ENCODE measurements around the gene INSL3. TPM values are rescaled to one million over a fixed set of nuclear protein-coding genes. Genes with fewer than 3 reads are reported as not detected.

The INSL3 gene
- total RNA-seq, 1 donor from 2014 or later = not detected

GRCh38 chr19:17795495-17795856, 25.8 kb downstream of the INSL3 start:
- DNase-seq (ENCODE audit: low read depth) (no peak), FAIRE-seq (no peak)
- TF ChIP-seq, protein P1, sequence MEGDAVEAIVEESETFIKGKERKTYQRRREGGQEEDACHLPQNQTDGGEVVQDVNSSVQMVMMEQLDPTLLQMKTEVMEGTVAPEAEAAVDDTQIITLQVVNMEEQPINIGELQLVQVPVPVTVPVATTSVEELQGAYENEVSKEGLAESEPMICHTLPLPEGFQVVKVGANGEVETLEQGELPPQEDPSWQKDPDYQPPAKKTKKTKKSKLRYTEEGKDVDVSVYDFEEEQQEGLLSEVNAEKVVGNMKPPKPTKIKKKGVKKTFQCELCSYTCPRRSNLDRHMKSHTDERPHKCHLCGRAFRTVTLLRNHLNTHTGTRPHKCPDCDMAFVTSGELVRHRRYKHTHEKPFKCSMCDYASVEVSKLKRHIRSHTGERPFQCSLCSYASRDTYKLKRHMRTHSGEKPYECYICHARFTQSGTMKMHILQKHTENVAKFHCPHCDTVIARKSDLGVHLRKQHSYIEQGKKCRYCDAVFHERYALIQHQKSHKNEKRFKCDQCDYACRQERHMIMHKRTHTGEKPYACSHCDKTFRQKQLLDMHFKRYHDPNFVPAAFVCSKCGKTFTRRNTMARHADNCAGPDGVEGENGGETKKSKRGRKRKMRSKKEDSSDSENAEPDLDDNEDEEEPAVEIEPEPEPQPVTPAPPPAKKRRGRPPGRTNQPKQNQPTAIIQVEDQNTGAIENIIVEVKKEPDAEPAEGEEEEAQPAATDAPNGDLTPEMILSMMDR (IDR thresholded peaks at IDR 0.05; ENCODE audit: insufficient read depth, low read length, severe bottlenecking) = no peak
- Histone ChIP-seq H3K27me3 (ENCODE audit: control insufficient read depth, insufficient read depth, low read length) (no peaks in the 10 kb centered on the region), H3K4me3 (ENCODE audit: low read depth, low read length) (peak overlapping the region; percentile 40), H3K36me3 (ENCODE audit: control insufficient read depth, insufficient read depth, low read length) (no peaks in the 10 kb centered on the region)

DNA sequence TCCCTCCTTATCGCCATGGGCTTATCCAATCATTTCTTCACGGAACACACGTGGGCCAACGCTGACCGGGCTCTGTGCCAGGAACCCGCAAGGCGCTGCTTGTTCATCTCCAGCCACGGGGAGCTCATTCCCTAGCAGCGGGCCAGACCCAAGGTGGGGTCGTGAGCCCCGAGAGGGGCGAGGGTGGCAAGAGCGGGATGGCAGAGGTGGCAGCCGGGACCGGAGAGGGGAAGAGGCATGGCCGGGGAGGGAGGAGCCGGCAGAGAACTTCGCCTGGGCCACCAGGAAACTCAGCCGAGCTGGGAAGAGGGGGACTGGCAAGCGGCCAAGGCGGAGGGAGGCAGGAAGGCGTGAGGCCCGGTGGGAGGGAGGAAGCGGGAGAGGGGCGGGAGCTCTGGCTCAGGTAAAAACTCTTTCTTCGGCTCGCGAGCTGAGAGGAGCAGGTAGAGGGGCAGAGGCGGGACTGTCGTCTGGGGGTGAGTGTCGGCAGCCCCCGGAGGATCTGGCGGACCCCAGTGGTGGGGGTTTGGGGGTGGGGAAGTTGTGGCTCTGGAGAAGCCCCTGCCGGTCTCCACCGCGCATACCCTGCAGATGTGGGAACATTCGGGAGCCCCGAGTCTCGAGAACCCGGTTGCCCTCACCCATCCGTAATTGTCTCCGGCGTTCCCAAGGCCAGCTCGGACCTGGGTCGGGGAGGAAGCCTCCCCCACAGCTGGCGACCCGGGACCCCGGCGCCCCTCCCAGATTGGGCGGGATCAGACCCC, 26.4 kb downstream of the INSL3 start, which contains the start of gene B3GNT3:
TSS of gene B3GNT3 (plus strand) at position 408 of the 764 bp plus-strand sequence. CDS start 12,670 bp downstream, outside the sequence.
- DNase-seq (ENCODE audit: low read depth) (peak; percentile 49), FAIRE-seq (no peak)
- H3K27me3 ChIP-seq (ENCODE audit: control insufficient read depth, insufficient read depth, low read length) = no peaks in the 10 kb centered on the region
- H3K36me3 ChIP-seq (ENCODE audit: control insufficient read depth, insufficient read depth, low read length) = no peaks in the 10 kb centered on the region
- TF ChIP-seq, protein P1 (IDR thresholded peaks at IDR 0.05; ENCODE audit: insufficient read depth, low read length, severe bottlenecking) = no peak
- peak within 1 kb of the TSS; percentile 40 for H3K4me3 ChIP-seq (ENCODE audit: low read depth, low read length)

- DNase-seq (ENCODE audit: low read depth) = no peak
- TF ChIP-seq, protein P1 (IDR thresholded peaks at IDR 0.05; ENCODE audit: insufficient read depth, low read length, severe bottlenecking) = no peak
- no peaks in the 10 kb centered on the region for H3K36me3 ChIP-seq (ENCODE audit: control insufficient read depth, insufficient read depth, low read length)
- FAIRE-seq = no peak
- no peak overlapping the region for H3K4me3 ChIP-seq (ENCODE audit: low read depth, low read length)
- no peaks in the 10 kb centered on the region for H3K27me3 ChIP-seq (ENCODE audit: control insufficient read depth, insufficient read depth, low read length)
These were observed 26.9 kb downstream of the INSL3 start for GRCh38 chr19:17794412-17794730.

GRCh38 chr19:17790059-17790780, 31.1 kb downstream of the INSL3 start:
- DNase-seq (ENCODE audit: low read depth) (no peak), FAIRE-seq (no peak)
- H3K27me3 ChIP-seq (ENCODE audit: control insufficient read depth, insufficient read depth, low read length) = no peaks in the 10 kb centered on the region
- no peak overlapping the region for H3K4me3 ChIP-seq (ENCODE audit: low read depth, low read length)
- no peaks in the 10 kb centered on the region for H3K36me3 ChIP-seq (ENCODE audit: control insufficient read depth, insufficient read depth, low read length)
- TF ChIP-seq, protein P1 (IDR thresholded peaks at IDR 0.05; ENCODE audit: insufficient read depth, low read length, severe bottlenecking) = no peak

- no peaks in the 10 kb centered on the region for H3K36me3 ChIP-seq (ENCODE audit: control insufficient read depth, insufficient read depth, low read length)
- H3K4me3 ChIP-seq (ENCODE audit: low read depth, low read length) = no peak overlapping the region
- TF ChIP-seq, protein P1 (IDR thresholded peaks at IDR 0.05; ENCODE audit: insufficient read depth, low read length, severe bottlenecking) = no peak
- H3K27me3 ChIP-seq (ENCODE audit: control insufficient read depth, insufficient read depth, low read length) = no peaks in the 10 kb centered on the region
- DNase-seq (ENCODE audit: low read depth) (no peak), FAIRE-seq (no peak)
These were observed 32.7 kb downstream of the INSL3 start for GRCh38 chr19:17788632-17789031.

All from bronchial epithelial cell (primary cell).